GM18951 (cell line): Measurements from ENCODE around the gene CYSRT1.

Source experiments
- POLR2A ChIP-seq: IDR thresholded peaks from 4 replicates; pipeline ENCODE4 v1.6.1; 2011; ENCODE audit warnings: mild to moderate bottlenecking; ENCODE audit not compliant: insufficient read length, insufficient read depth; ENCODE audit errors: extremely low read depth
- in situ Hi-C: fragments of 300-500 bp; cut with MboI; formaldehyde crosslinking; loops from one replicate; pipeline ENCODE4 v1.12.0; 2022; ENCODE audit warnings: low sequenced_read_pairs, mixed read lengths, inconsistent platforms; ENCODE audit not compliant: unreplicated experiment

The CYSRT1 gene

GRCh38 chr9:137185921-137186320 is 39.1 kb upstream of the CYSRT1 start:
- in situ Hi-C loops, result no loop called here

GRCh38 chr9:137186385-137186784 is 38.6 kb upstream of the CYSRT1 start:
- TF ChIP-seq POLR2A, result no peak
- in situ Hi-C loops, result no loop called here

More at GRCh38 chr9:137185921-137186320, 39.1 kb upstream of the CYSRT1 start:
- no peak for TF ChIP-seq POLR2A

GRCh38 chr9:137187386-137187785 is 37.6 kb upstream of the CYSRT1 start:
- TF ChIP-seq POLR2A, result no peak
- in situ Hi-C loops, result no loop called here

DNA sequence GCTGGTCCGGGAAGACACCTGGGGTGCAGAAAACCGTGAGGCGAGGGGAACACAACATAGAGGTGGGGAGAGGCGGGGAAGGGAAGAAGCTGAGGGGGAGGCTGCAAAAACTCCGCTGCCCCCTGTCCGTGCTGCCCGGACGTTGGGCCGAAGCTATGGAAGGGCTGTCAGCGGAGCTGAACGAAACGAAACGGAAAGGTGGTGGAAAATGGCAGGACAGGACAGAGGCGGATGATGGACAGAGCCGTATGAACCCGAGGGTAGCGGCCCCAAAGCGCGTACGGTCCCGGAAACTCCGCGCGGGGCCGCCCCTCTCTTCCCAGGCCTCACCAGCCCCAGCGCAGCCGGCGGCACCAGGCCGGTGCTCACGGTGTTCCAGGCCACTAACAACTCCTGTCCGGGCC is 36.9 kb upstream of the CYSRT1 start:
- no peak for TF ChIP-seq POLR2A
- in situ Hi-C loops, result no loop called here

DNA sequence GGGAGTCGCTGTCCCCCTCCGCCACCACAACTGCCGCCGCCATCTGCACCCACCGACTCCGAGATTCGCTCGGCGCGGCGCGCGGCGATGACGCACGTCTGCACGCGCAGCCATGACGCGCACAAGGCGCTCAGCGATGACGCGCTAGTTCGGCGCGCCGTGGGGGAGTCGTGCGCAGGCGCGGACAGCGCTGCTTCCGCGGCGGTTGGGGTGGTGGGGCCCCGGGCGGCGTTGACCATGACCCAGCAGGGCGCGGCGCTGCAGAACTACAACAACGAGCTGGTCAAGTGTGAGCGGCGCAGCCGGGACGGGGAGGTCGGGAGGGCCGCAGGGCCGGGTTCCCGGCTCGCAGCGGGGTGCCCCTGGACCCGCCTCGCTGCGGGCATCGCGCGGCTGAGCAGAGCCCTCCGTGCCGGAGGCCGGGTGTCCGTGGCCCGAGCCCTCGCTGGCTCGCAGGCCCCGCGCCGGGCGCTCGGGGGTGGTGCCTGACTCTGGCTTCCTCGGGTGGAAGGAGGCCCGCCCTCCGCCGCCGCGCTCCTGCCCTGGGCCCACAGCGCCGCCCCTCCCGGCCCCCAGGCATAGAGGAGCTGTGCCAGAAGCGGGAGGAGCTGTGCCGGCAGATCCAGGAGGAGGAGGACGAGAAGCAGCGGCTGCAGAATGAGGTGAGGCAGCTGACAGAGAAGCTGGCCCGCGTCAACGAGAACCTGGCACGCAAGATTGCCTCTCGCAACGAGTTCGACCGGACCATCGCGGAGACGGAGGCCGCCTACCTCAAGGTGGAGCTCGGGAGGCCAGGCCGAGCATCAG is 36.3 kb upstream of the CYSRT1 start, which contains the start of the genes ANAPC2 and SSNA1:
Gene ANAPC2 (minus strand): TSS at position 71 of the 807 bp plus-strand sequence. CDS start 28 bp downstream, at position 43.
Gene SSNA1 (plus strand): TSS at position 187 of the 807 bp plus-strand sequence. CDS start 51 bp downstream, at position 238.
- in situ Hi-C loops, result no loop called here
- peak; percentile 96 for TF ChIP-seq POLR2A

DNA sequence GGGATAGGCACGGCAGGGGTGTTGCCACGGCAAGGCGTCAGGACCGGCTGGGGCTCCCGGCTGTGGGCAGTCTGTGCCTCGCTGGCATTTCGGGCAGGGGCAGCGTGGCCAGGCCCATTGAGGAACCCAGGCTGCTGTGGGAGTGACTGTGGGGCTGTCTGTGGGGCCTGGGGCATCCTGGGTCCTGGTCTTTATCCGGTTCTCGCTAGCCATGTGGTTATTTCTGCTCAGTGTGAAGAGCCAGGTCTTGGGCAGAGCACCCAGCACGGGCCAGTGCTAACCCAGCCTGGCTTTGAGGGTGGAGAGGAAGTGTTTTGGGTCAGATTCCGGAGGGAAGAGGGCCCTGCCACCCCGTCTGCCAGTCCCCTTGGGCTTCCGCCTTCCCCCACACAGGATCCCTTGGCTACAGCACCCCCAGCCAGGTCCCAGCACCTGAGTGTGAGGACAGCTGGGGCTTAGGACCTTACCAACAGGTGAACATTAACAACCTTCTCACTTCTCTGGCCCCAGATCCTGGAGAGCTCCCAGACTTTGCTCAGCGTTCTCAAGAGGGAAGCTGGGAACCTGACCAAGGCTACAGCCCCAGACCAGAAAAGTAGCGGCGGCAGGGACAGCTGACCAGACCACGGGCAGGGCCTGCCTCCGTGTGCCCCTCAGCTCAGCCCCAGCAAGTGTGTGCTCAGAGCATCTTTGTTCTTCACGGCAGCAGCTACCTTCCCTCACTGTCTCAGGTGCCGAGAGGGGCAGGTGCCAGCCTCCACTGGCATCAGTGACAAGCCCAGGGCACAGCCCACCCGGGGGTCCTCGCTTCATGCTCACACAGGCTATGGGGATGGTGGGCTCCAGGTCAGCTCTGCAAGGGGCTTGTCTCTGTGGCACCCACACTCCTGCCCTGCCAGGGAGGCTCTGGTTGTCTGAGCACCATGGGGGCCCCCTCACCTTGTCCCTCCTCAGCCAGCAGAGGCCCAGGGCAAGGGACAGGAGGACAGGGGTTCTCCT is 35.4 kb upstream of the CYSRT1 start:
- no peak for TF ChIP-seq POLR2A
- in situ Hi-C loops, result no loop called here

GRCh38 chr9:137190315-137190856 is 34.6 kb upstream of the CYSRT1 start:
- no peak for TF ChIP-seq POLR2A
- in situ Hi-C loops, result no loop called here

GRCh38 chr9:137191245-137191644 is 33.7 kb upstream of the CYSRT1 start:
- no peak for TF ChIP-seq POLR2A
- in situ Hi-C loops, result no loop called here

GRCh38 chr9:137191691-137192447 is 33.1 kb upstream of the CYSRT1 start:
- in situ Hi-C loops, result no loop called here

GRCh38 chr9:137192448-137192780 is 32.6 kb upstream of the CYSRT1 start:
- no peak for TF ChIP-seq POLR2A
- in situ Hi-C loops, result no loop called here

More at GRCh38 chr9:137191691-137192447, 33.1 kb upstream of the CYSRT1 start:
- TF ChIP-seq POLR2A, result no peak

GRCh38 chr9:137192859-137193258 is 32.1 kb upstream of the CYSRT1 start:
- in situ Hi-C loops, result no loop called here
- no peak for TF ChIP-seq POLR2A

DNA sequence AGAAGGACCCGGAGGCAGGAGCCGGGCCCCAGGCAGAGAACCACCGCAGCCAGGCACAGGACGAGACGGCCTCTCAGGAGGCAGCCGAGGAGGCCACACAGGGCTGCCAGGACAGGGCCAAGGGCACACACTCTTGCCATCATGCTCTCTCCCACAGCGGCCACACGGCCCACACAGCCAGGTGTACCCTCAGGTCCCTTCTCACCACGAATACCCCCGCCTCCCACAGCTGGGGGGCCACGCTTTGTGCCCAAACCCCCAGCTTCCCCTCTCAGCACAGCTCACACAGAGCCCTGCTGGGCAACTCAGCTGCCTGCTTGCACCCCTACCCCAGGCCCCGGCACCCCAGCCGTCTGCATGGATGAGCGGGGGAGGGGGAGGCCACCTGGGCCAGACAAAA is 31.2 kb upstream of the CYSRT1 start:
- in situ Hi-C loops, result no loop called here
- no peak for TF ChIP-seq POLR2A

- TF ChIP-seq POLR2A, result no peak
- in situ Hi-C loops, result no loop called here
Observed at GRCh38 chr9:137194388-137194787, 30.6 kb upstream of the CYSRT1 start.

GRCh38 chr9:137194909-137195308 is 30.1 kb upstream of the CYSRT1 start:
- TF ChIP-seq POLR2A, result no peak
- in situ Hi-C loops, result no loop called here
